Loucy (cell line): Measurements from ENCODE around the gene NSUN6.

Source experiments
- H2AFZ ChIP-seq: fragments of 200-600 bp; sonication (generic); 2 replicates; pipeline ENCODE4 v1.6.0; 2016; ENCODE audit warnings: antibody characterized with exemption, mild to moderate bottlenecking, low read length, moderate library complexity
- H3F3A ChIP-seq: fragments of 200-600 bp; 2 replicates; pipeline ENCODE4 v1.6.0; 2016; ENCODE audit warnings: antibody characterized with exemption, low read depth, mild to moderate bottlenecking
- H3K27me3 ChIP-seq: fragments of 200-600 bp; sonication (generic); 2 replicates; pipeline ENCODE4 v1.6.1; 2014; ENCODE audit warnings: low read length, mild to moderate bottlenecking; ENCODE audit not compliant: insufficient read depth, poor library complexity, severe bottlenecking
- H3K36me3 ChIP-seq: fragments of 200-600 bp; sonication (generic); 2 replicates; pipeline ENCODE4 v1.6.1; 2016; ENCODE audit warnings: low read length; ENCODE audit not compliant: insufficient read depth
- H3K4me1 ChIP-seq: fragments of 200-600 bp; sonication (generic); 2 replicates; pipeline ENCODE4 v1.5.1; 2014; ENCODE audit warnings: low read length, mild to moderate bottlenecking; ENCODE audit not compliant: insufficient read depth, poor library complexity, severe bottlenecking
- H3K4me2 ChIP-seq: fragments of 200-600 bp; sonication (generic); 2 replicates; pipeline ENCODE4 v1.6.0; 2014; ENCODE audit warnings: antibody characterized with exemption, low read length, low read depth, mild to moderate bottlenecking; ENCODE audit not compliant: poor library complexity, severe bottlenecking
- H3K4me3 ChIP-seq: fragments of 200-600 bp; sonication (generic); 2 replicates; pipeline ENCODE4 v1.5.1; 2014; ENCODE audit warnings: low read length, mild to moderate bottlenecking, mixed read lengths; ENCODE audit not compliant: poor library complexity, severe bottlenecking
- H3K79me2 ChIP-seq: fragments of 200-600 bp; sonication (generic); 2 replicates; pipeline ENCODE4 v1.6.1; 2014; ENCODE audit warnings: low read length; ENCODE audit not compliant: insufficient read depth
- H3K9ac ChIP-seq: fragments of 200-600 bp; sonication (generic); 2 replicates; pipeline ENCODE4 v1.6.0; 2014; ENCODE audit warnings: mild to moderate bottlenecking, low read depth, low read length, moderate library complexity; ENCODE audit not compliant: poor library complexity, severe bottlenecking
- H3K9me2 ChIP-seq: fragments of 200-600 bp; sonication (generic); replicated peaks from 2 replicates; pipeline ENCODE4 v1.6.1; 2016; ENCODE audit warnings: low read depth, low read length, mixed read lengths
- H3K9me3 ChIP-seq: fragments of 200-600 bp; sonication (generic); 2 replicates; pipeline ENCODE4 v1.6.1; 2014; ENCODE audit warnings: mild to moderate bottlenecking, antibody characterized with exemption, low read length, low read depth; ENCODE audit not compliant: insufficient read depth
- H4K20me1 ChIP-seq: fragments of 200-600 bp; sonication (generic); 2 replicates; pipeline ENCODE4 v1.6.0; 2014; ENCODE audit warnings: antibody characterized with exemption, low read length, mild to moderate bottlenecking; ENCODE audit not compliant: insufficient read depth, poor library complexity, severe bottlenecking
- EZH2phosphoT487 ChIP-seq: fragments of 200-600 bp; IDR thresholded peaks from 2 replicates; pipeline ENCODE4 v1.6.1; 2018; ENCODE audit warnings: antibody characterized with exemption, mild to moderate bottlenecking, moderate library complexity, borderline replicate concordance
- TF ChIP-seq, protein P1 (sequence below): fragments of 200-600 bp; sonication (generic); conservative IDR thresholded peaks from 2 replicates; pipeline ENCODE4 v1.5.1; 2014; ENCODE audit warnings: mild to moderate bottlenecking, antibody characterized with exemption, low read length

Gene NSUN6

GRCh38 chr10:18563003-18563726 is 88.2 kb downstream of the NSUN6 start:
- no peak overlapping the region for H3K4me3 ChIP-seq
- TF ChIP-seq EZH2phosphoT487, result no peak
- TF ChIP-seq, protein P1, sequence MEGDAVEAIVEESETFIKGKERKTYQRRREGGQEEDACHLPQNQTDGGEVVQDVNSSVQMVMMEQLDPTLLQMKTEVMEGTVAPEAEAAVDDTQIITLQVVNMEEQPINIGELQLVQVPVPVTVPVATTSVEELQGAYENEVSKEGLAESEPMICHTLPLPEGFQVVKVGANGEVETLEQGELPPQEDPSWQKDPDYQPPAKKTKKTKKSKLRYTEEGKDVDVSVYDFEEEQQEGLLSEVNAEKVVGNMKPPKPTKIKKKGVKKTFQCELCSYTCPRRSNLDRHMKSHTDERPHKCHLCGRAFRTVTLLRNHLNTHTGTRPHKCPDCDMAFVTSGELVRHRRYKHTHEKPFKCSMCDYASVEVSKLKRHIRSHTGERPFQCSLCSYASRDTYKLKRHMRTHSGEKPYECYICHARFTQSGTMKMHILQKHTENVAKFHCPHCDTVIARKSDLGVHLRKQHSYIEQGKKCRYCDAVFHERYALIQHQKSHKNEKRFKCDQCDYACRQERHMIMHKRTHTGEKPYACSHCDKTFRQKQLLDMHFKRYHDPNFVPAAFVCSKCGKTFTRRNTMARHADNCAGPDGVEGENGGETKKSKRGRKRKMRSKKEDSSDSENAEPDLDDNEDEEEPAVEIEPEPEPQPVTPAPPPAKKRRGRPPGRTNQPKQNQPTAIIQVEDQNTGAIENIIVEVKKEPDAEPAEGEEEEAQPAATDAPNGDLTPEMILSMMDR, result no peak
- no peaks in the 10 kb centered on the region for H4K20me1 ChIP-seq
- H3K27me3 ChIP-seq, result no peaks in the 10 kb centered on the region
- no peak overlapping the region for H3K9ac ChIP-seq
- no peak overlapping the region for H3K4me2 ChIP-seq
- H3K9me3 ChIP-seq, result peaks cover 8% of the 10 kb centered on the region; the same call in 1 of the 2 replicates
- no peak overlapping the region for H2AFZ ChIP-seq
- H3K4me1 ChIP-seq, result no peaks in the 10 kb centered on the region
- no peaks in the 10 kb centered on the region for H3K9me2 ChIP-seq
- no peaks in the 10 kb centered on the region for H3K79me2 ChIP-seq
- H3F3A ChIP-seq, result no peaks in the 10 kb centered on the region
- peaks cover 8% of the 10 kb centered on the region; the same call in 1 of the 2 replicates for H3K36me3 ChIP-seq

GRCh38 chr10:18561861-18562551 is 89.4 kb downstream of the NSUN6 start:
- Histone ChIP-seq H3K9me3 (peaks cover 4% of the 10 kb centered on the region; the same call in 1 of the 2 replicates), H3K36me3 (peaks cover 14% of the 10 kb centered on the region; the same call in 1 of the 2 replicates)
- no peak for TF ChIP-seq EZH2phosphoT487
- TF ChIP-seq, protein P1, result no peak

DNA sequence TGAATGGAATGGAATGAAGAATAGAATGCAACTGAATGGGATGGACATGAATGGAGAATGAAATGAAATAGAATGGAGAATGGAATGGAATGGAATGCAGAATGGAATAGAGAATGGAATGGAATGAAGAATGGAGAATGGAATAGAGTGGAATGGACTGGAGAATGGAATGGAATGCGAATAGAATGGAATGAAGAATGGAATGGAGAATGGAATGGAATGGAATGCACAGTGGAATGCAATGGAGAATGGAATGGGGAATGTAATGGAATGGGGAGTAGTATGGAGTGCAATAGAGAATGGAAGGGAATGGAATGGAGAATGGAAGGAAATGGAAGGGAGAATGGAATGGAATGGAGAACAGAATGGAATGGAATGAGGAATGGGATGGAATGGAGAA is 93.4 kb downstream of the NSUN6 start:
- H3K9me2 ChIP-seq, result no peaks in the 10 kb centered on the region
- no peaks in the 10 kb centered on the region for H3K27me3 ChIP-seq
- peaks cover 44% of the 10 kb centered on the region; the same call in 1 of the 2 replicates for H3K36me3 ChIP-seq
- no peak for TF ChIP-seq EZH2phosphoT487
- TF ChIP-seq, protein P1, result no peak
- no peaks in the 10 kb centered on the region for H3K79me2 ChIP-seq
- no peak overlapping the region for H3K4me3 ChIP-seq
- H3K4me2 ChIP-seq, result no peak overlapping the region
- H3F3A ChIP-seq, result no peaks in the 10 kb centered on the region
- no peak overlapping the region for H3K9ac ChIP-seq
- H3K9me3 ChIP-seq, result peaks cover 4% of the 10 kb centered on the region; the same call in 1 of the 2 replicates
- H3K4me1 ChIP-seq, result no peaks in the 10 kb centered on the region
- H4K20me1 ChIP-seq, result no peaks in the 10 kb centered on the region
- H2AFZ ChIP-seq, result no peak overlapping the region

More at GRCh38 chr10:18561861-18562551, 89.4 kb downstream of the NSUN6 start:
- Histone ChIP-seq H3K9ac (no peak overlapping the region), H4K20me1 (no peaks in the 10 kb centered on the region), H3K4me3 (no peak overlapping the region), H3K4me2 (no peak overlapping the region), H3K4me1 (no peaks in the 10 kb centered on the region), H3K9me2 (no peaks in the 10 kb centered on the region), H3K79me2 (no peaks in the 10 kb centered on the region), H2AFZ (no peak overlapping the region), H3F3A (no peaks in the 10 kb centered on the region), H3K27me3 (no peaks in the 10 kb centered on the region)
